GM23338 (cell line): Measurements from ENCODE around the gene RPP40. TPM values are rescaled to one million over a fixed set of nuclear protein-coding genes. Genes with fewer than 3 reads are reported as not detected.

Experiments used
- ATAC-seq: fragments of 200-7000 bp; cut with Tn5 transposase; 3 replicates; pipeline ENCODE4 v1.9.1; 2020
- DNase-seq: peaks from one replicate; pipeline ENCODE4 v3.0.0-alpha.2; 2015; ENCODE audit warnings: low spot score
- H2AFZ ChIP-seq: fragments of 200-600 bp; sonication (generic); 2 replicates; pipeline ENCODE4 v1.8.0; 2016; ENCODE audit warnings: antibody characterized with exemption, mild to moderate bottlenecking, moderate library complexity
- H3F3A ChIP-seq: fragments of 200-600 bp; sonication (generic); replicated peaks from 2 replicates; pipeline ENCODE4 v1.8.0; 2017; ENCODE audit warnings: antibody characterized with exemption, mixed run types, low read depth
- H3K27ac ChIP-seq: fragments of 200-600 bp; sonication (generic); 2 replicates; pipeline ENCODE4 v1.6.1; 2016; ENCODE audit warnings: low read depth
- H3K27me3 ChIP-seq: fragments of 200-600 bp; sonication (generic); 2 replicates; pipeline ENCODE4 v1.8.0; 2016; ENCODE audit warnings: mild to moderate bottlenecking, mixed run types, moderate library complexity; ENCODE audit not compliant: insufficient read depth
- H3K36me3 ChIP-seq: fragments of 200-600 bp; sonication (generic); 2 replicates; pipeline ENCODE4 v1.8.0; 2016; ENCODE audit warnings: mild to moderate bottlenecking; ENCODE audit not compliant: insufficient read depth
- H3K4me1 ChIP-seq: fragments of 200-600 bp; sonication (generic); 2 replicates; pipeline ENCODE4 v1.8.0; 2016; ENCODE audit warnings: mild to moderate bottlenecking, moderate library complexity; ENCODE audit not compliant: insufficient read depth
- H3K4me2 ChIP-seq: fragments of 200-600 bp; sonication (generic); 2 replicates; pipeline ENCODE4 v1.7.1; 2017; ENCODE audit warnings: mixed run types
- H3K4me3 ChIP-seq: fragments of 200-600 bp; sonication (generic); 2 replicates; pipeline ENCODE4 v1.6.1; 2016; ENCODE audit warnings: mixed run types
- H3K79me2 ChIP-seq: fragments of 200-600 bp; sonication (generic); replicated peaks from 2 replicates; pipeline ENCODE4 v1.8.0; 2017; ENCODE audit warnings: mild to moderate bottlenecking; ENCODE audit not compliant: insufficient read depth
- H3K9me2 ChIP-seq: fragments of 200-600 bp; sonication (generic); 2 replicates; pipeline ENCODE4 v1.8.0; 2017; ENCODE audit not compliant: insufficient read depth
- H4K20me1 ChIP-seq: fragments of 200-600 bp; sonication (generic); replicated peaks from 2 replicates; pipeline ENCODE4 v1.8.0; 2017; ENCODE audit warnings: mild to moderate bottlenecking; ENCODE audit not compliant: insufficient read depth
- H3K27ac Mint-ChIP-seq: 2 replicates; pipeline ENCODE4 v1.8.0; 2020; ENCODE audit warnings: inconsistent platforms, mild to moderate bottlenecking, moderate library complexity, mixed read lengths
- H3K27me3 Mint-ChIP-seq: 3 replicates; pipeline ENCODE4 v1.8.0; 2022; ENCODE audit warnings: low read depth, mild to moderate bottlenecking, moderate library complexity, mixed read lengths, inconsistent platforms; ENCODE audit not compliant: insufficient read depth, poor library complexity
- H3K36me3 Mint-ChIP-seq: 3 replicates; pipeline ENCODE4 v1.8.0; 2021; ENCODE audit warnings: low read depth, mild to moderate bottlenecking, inconsistent platforms, moderate library complexity, mixed read lengths
- H3K4me1 Mint-ChIP-seq: 3 replicates; pipeline ENCODE4 v1.8.0; 2020; ENCODE audit warnings: mild to moderate bottlenecking, inconsistent platforms, mixed read lengths
- H3K4me3 Mint-ChIP-seq: 3 replicates; pipeline ENCODE4 v1.8.0; 2021; ENCODE audit warnings: moderate library complexity, mild to moderate bottlenecking, inconsistent platforms, mixed read lengths
- H3K9me3 Mint-ChIP-seq: 3 replicates; pipeline ENCODE4 v1.8.0; 2020; ENCODE audit warnings: moderate library complexity, mild to moderate bottlenecking, inconsistent platforms, mixed read lengths
- ETS1 ChIP-seq: IDR thresholded peaks from 2 replicates; pipeline ENCODE4 v1.6.1; 2016; ENCODE audit warnings: antibody characterized with exemption
- EZH2 ChIP-seq: fragments of 200-600 bp; sonication (generic); IDR thresholded peaks from one replicate; pipeline ENCODE4 v1.8.0; 2017; ENCODE audit warnings: antibody characterized with exemption, mild to moderate bottlenecking, low read depth; ENCODE audit not compliant: unreplicated experiment
- EZH2phosphoT487 ChIP-seq: fragments of 200-600 bp; sonication (generic); IDR thresholded peaks from one replicate; pipeline ENCODE4 v1.8.1; 2018; ENCODE audit warnings: antibody characterized with exemption; ENCODE audit not compliant: unreplicated experiment
- REST ChIP-seq: IDR thresholded peaks from one replicate; pipeline ENCODE4 v1.6.1; 2018; ENCODE audit warnings: antibody characterized with exemption; ENCODE audit not compliant: unreplicated experiment
- ZNF331 ChIP-seq: fragments of 250-450 bp; sonication (Bioruptor Pico); IDR thresholded peaks from 2 replicates; pipeline ENCODE4 v1.5.0; 2020; ENCODE audit warnings: low read depth, mild to moderate bottlenecking, moderate library complexity
- polyA plus RNA-seq: library from polyadenylated mRNA; unstranded; fragments of >200 nt; fragmentation: Nextera tagmentation; extraction: Ambion mirVana; gene quantifications from 2 replicates; pipeline ENCODE4 v1.2.1, GENCODE V29; 2016
- total RNA-seq: library from RNA; depleted of rRNA; stranded (reverse); fragments of >200 nt; shearing (Covaris generic); gene quantifications from 2 replicates; pipeline ENCODE4 v1.2.3, GENCODE V29; 2014
- TF ChIP-seq, protein P1 (sequence below), 2 experiments: fragments of 200-600 bp in 1 of 2; sonication (generic) in 1 of 2; conservative IDR thresholded peaks; 2 replicates each; pipeline versions ENCODE4 v1.5.1 to v1.6.1; 2016 to 2017; ENCODE audit warnings: antibody characterized with exemption in 2 of 2, low read depth in 2 of 2, mild to moderate bottlenecking in 2 of 2, moderate library complexity in 1 of 2

The RPP40 gene
- total and polyA plus RNA-seq, 2 experiments from 2014 or later, result 39.3 to 40.4 TPM

DNA sequence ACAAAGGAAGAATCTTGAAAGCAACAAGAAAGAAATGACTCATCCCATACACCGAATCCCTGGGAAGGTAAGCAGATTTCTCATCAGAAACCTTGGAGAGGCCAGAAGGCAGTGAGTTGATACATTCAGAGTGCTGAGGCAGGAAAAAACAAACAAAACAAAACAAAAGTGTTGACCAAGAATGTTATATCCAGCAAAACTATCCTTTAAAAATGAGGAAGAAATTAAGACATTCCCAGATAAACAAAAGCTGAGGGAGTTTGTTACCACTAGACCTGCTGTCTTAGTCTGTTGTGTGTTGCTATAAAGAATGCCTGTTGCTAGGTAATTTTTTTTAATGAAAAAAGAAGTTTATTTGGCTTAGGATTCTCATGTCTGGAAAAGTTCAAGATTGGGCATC is 47.6 kb upstream of the RPP40 start (continued):
- TF ChIP-seq, protein P1, sequence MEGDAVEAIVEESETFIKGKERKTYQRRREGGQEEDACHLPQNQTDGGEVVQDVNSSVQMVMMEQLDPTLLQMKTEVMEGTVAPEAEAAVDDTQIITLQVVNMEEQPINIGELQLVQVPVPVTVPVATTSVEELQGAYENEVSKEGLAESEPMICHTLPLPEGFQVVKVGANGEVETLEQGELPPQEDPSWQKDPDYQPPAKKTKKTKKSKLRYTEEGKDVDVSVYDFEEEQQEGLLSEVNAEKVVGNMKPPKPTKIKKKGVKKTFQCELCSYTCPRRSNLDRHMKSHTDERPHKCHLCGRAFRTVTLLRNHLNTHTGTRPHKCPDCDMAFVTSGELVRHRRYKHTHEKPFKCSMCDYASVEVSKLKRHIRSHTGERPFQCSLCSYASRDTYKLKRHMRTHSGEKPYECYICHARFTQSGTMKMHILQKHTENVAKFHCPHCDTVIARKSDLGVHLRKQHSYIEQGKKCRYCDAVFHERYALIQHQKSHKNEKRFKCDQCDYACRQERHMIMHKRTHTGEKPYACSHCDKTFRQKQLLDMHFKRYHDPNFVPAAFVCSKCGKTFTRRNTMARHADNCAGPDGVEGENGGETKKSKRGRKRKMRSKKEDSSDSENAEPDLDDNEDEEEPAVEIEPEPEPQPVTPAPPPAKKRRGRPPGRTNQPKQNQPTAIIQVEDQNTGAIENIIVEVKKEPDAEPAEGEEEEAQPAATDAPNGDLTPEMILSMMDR (conservative IDR thresholded peaks at IDR 0.05; ENCODE audit: low read depth in 2 of 2), result no peak
- TF ChIP-seq REST, result no peak
- no peak for TF ChIP-seq ZNF331 (CRISPR knock-in tag)
- TF ChIP-seq EZH2, result no peak

DNA sequence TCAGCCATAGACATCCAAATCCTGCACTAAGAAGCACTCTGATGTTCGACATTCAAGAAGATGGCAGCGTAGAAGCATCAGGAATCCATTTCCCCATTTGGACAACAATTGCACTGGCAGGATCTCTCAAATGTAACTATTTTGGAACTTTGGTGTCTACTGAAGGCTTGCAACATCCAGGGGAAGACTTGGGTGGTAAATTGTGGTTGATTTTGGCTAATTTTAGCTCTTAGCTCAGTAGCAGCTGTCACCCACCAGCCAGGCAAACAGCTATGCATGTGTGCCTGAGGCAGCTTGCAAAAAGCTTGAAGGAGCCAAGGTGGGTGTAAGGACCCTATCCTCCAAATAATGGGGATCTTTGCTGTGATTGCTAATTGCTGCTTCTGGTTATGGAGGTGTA is 46.2 kb upstream of the RPP40 start:
- DNase-seq (no peak), ATAC-seq (no peak)
- Histone ChIP-seq H2AFZ (no peak overlapping the region), H3K4me1 (peaks cover 6% of the 10 kb centered on the region; the same call in 1 of the 2 replicates), H4K20me1 (no peaks in the 10 kb centered on the region), H3K27ac (no peak overlapping the region), H3K36me3 (no peaks in the 10 kb centered on the region), H3F3A (no peaks in the 10 kb centered on the region), H3K4me3 (no peak overlapping the region), H3K79me2 (no peaks in the 10 kb centered on the region), H3K27me3 (no peaks in the 10 kb centered on the region), H3K9me2 (peaks cover 5% of the 10 kb centered on the region; the same call in 1 of the 2 replicates), H3K4me2 (no peak overlapping the region)
- H3K4me1 Mint-ChIP-seq, result peaks cover 7% of the 10 kb centered on the region
- H3K27me3 Mint-ChIP-seq, result peaks cover 2% of the 10 kb centered on the region
- TF ChIP-seq ETS1 (no peak), ZNF331 (CRISPR knock-in tag) (no peak)
- H3K4me3 Mint-ChIP-seq, result no peak overlapping the region
- H3K36me3 Mint-ChIP-seq, result peaks cover 10% of the 10 kb centered on the region; the same call in 2 of the 3 replicates
- H3K9me3 Mint-ChIP-seq, result peaks cover 22% of the 10 kb centered on the region
- H3K27ac Mint-ChIP-seq, result no peak overlapping the region

DNA sequence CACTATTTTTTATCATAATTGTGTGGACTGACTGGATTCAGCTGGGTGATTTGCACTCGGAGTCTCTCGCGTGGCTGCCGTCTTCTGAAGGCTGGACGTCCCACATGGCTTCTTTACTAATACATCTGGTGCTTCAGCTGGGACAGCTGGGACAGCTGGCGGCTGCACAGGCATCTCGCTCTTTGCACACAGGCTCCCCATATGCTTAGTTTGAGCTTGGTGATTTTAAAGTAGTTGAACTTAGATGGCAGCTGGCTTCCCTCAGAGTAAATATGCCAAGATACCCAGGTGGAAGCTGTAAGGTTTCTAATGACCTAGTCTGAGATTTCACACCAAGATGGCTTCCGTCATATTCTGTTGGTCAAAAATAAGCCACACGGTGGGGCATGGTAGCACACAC is 42.6 kb upstream of the RPP40 start:
- DNase-seq (no peak), ATAC-seq (no peak)
- H3K4me2 ChIP-seq, result no peak overlapping the region
- H3F3A ChIP-seq, result no peaks in the 10 kb centered on the region
- TF ChIP-seq ZNF331 (CRISPR knock-in tag) (no peak), EZH2phosphoT487 (no peak), ETS1 (no peak)
- TF ChIP-seq, protein P1 (conservative IDR thresholded peaks at IDR 0.05; ENCODE audit: low read depth in 2 of 2), result no peak
- Mint-ChIP-seq H3K4me3 (no peak overlapping the region), H3K9me3 (peaks cover 18% of the 10 kb centered on the region), H3K36me3 (peaks cover 7% of the 10 kb centered on the region; the same call in 2 of the 3 replicates), H3K27ac (no peak overlapping the region), H3K27me3 (peaks cover 12% of the 10 kb centered on the region), H3K4me1 (peaks cover 5% of the 10 kb centered on the region; the same call in 2 of the 3 replicates)
- H3K79me2 ChIP-seq, result no peaks in the 10 kb centered on the region
- H3K27ac ChIP-seq, result no peak overlapping the region
- H3K4me1 ChIP-seq, result no peaks in the 10 kb centered on the region
- H2AFZ ChIP-seq, result no peak overlapping the region
- H3K36me3 ChIP-seq, result no peaks in the 10 kb centered on the region
- no peaks in the 10 kb centered on the region for H3K27me3 ChIP-seq
- H3K9me2 ChIP-seq, result peaks cover 5% of the 10 kb centered on the region; the same call in 1 of the 2 replicates
- no peaks in the 10 kb centered on the region; the same call in 1 of the 2 replicates for H4K20me1 ChIP-seq
- no peak overlapping the region for H3K4me3 ChIP-seq
